Stimulated activated CD4-positive, alpha-beta T cell treated with anti-CD3 and anti-CD28 coated beads, Interleukin-4, amount 100 ng/mL, for 48 hours (primary cell): ENCODE data around the gene RHEB.

ENCODE experiments used
- DNase-seq, 2 donors: peaks; one replicate each; pipeline ENCODE4 v3.0.0-alpha.2; 2020; ENCODE audit warnings: low read depth in 2 of 2

The RHEB gene

GRCh38 chr7:151449990-151450389, 69.7 kb downstream of the RHEB start:
- no peak for DNase-seq

- DNase-seq: peak; percentile 52 to 71
Measured at GRCh38 chr7:151448261-151449252, 71.1 kb downstream of the RHEB start.

- no peak for DNase-seq
Measured at GRCh38 chr7:151447901-151448260, 71.8 kb downstream of the RHEB start.

DNA sequence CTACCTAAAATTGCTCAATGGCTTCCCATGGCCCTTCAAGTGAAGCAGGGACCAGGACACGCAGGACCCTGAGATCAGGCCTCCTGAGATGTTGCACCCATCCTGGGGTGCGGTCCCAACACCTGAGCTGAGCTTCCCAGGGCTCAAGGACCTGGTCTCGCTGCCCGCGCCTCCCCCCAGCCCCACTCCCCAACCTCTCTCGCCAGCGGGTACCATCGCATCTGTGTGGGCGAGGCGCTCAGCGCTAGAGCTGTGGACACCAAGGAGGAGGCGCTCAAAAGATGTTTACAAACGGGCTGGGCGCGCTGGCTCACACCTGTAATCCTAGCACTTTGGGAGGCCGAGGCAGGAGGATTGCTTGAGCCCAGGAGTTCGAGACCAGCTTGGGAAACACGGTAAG, 72.4 kb downstream of the RHEB start:
- no peak for DNase-seq

DNA sequence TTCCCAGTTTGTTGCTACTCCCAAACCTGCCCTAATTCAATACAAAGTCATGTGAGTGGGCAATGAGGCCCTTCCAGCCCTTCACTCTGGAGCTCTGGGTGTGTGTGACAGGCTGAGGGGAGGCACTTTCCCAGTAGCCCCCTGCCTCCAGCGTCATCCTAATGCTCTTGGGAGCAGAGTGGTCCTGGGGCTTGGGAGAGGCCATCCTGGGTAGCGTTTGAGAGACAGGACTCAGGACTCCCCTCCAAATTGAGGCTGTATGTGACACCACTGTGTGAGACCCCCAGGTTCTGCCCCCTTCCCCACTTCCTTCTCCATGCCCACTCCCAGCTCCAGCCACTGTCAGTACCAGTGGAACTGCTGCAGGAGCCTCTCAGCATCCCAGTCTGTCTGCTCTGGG, 73.3 kb downstream of the RHEB start:
- no peak for DNase-seq

DNA sequence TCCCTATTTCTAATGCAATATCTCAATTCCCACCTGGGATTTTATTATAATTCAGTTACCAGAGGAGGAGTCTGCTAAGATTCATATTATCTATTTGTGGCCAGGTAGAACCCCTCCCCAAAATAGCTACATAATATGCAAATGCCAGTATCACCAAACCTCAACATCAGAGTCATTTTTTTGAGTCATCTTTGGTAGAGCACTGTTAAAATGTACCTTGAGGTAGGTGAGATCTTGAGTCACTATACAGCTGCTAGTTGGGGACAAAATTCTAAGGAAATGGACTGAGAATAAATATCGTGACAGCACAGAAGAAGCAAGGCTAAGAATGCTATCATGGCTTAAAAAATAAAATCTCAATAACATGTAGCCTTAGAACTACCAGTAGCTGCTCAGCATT, 75.1 kb downstream of the RHEB start:
- no peak for DNase-seq

DNA sequence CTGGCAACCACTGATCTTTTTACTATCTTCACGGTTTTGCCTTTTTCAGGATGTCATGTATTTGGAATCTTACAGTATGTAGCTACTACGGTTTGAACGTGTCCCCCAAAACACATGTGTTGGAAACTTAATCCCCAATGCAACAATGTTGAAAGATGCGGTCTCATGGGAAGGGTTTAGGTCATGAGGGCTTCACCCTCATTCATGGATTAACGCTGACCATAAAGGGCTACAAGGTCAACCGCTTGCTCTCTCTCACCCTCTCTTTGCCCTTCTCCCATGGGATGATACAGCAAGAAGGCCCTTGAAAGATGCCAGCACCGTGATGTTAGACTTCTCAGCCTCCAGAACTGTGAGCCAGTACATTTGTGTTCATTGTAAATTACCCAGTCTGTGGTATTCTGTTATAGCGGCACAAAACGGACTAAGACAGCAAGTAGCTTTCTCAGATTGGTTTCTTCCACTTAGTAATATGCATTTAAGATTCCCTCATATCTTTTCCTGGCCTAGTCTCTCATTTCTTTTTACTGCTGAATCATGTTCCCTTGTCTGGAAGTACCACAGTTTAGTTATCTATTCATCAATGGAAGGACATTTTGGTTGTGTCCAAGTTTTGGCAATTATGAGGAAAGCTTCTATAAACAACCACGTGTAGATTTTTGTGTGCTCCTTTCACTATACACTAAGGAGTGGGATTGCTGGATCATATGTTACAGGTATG, 76.8 kb downstream of the RHEB start:
- no peak for DNase-seq

DNA sequence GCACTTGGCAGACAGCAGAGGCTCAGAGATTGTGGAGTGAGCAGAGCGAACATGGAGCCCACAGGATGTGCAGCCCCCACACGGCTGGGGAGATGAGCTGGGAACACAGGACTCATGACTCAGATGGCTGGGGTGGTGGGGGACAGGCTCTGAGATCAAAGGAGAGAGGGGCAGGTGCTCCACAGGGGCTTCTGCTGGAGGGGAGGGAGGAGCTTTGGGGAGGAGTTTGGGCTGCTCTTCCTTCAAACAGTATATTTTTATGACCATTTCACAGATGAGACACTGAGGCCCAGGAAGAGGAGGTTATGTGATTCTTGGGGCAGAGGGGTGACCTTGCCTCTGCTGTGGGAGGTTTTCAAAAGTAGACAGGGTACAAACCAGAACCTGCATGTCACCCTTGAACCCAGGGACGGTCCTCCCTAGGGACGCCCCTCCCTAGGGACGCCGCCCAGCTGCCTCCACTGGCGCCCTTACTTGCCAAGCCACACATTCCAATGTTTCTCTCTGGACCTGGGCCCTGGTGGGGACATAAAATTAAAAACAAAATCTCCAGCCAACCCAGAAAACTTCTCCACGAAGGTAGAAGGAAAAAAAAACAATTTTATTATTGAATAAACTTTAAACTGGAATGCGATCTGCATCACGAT, 78.8 kb downstream of the RHEB start:
- DNase-seq: no peak

GRCh38 chr7:151439855-151440798, 79.6 kb downstream of the RHEB start, which contains the start of gene CRYGN:
CRYGN (minus strand) TSS chr7:151440141; CDS start chr7:151439917, 224 bp downstream.
- no peak for DNase-seq

- no peak for DNase-seq
Measured at GRCh38 chr7:151438864-151439601, 80.7 kb downstream of the RHEB start.

DNA sequence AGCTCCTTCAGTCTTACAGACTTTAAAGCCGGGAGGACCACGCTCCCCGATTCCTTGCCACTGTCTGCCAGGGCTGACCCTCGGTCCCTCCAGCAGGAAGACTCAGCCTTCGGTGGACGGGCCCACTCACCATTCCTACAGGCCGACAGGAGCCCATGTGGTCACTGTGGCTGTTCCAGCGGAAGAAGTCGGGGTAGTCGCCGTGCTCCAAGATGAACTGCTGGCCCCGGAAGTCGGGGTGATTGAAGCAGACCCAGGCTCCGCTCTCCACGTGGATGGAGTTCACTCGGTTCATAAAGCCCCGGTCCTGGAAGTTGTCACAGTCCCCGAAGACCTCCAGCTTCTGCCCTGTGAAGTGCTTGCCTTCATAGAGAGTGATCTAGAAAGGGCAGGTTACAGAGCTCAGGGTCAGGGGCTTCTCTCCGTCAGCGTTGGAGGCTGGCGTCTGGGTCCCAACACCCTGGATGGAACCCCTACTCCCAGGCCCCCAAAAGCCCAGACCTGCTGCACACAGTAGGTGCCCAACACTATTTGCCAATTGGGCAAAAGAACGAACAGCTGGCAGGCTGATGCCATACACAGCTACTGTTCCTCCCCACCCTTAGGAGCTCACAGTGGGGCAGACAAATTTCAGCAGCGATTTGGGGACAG, 81.7 kb downstream of the RHEB start:
- no peak for DNase-seq

GRCh38 chr7:151437159-151437553, 82.5 kb downstream of the RHEB start:
- DNase-seq: no peak

- no peak for DNase-seq
Measured at GRCh38 chr7:151436446-151437158, 83.1 kb downstream of the RHEB start.

DNA sequence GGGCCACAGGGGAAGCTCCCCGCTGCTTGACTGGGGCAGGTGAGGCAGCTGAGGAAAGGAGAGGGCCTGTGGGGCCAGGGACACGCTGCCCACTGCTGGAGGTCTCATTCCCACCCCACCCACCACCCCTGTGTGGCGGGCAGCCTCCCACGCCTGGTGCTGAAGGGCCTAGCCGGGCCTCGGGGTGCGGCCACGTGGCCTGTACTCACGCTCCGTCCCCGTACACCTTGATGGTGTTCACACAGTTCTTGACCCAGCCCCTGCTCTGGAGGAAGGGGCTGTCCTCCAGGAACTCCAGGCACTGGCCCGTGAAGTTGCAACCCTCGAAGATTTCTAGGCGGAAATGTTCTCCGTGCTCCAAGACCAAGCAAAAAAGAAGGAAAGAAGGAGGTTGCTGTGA, 83.7 kb downstream of the RHEB start:
- DNase-seq: no peak

GRCh38 chr7:151435103-151435916, 84.4 kb downstream of the RHEB start:
- no peak for DNase-seq

DNA sequence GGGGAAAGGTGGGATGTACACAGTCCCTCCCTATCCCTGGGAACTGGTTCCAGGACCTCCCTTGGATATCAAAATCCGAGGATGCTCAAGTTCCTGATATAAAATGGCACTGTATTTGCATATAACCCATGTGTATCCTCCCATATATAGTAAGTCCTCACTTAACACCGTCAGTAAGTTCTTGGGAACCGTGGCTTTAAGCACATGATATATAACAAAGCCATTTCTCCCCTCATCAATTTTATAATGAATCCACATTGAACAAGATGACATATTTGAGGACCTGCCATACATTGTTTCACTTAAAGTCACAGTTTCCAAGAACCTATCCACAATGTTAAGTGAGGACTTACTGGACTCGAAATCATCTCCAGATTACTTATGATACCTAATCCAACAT, 85.1 kb downstream of the RHEB start:
- no peak for DNase-seq

DNA sequence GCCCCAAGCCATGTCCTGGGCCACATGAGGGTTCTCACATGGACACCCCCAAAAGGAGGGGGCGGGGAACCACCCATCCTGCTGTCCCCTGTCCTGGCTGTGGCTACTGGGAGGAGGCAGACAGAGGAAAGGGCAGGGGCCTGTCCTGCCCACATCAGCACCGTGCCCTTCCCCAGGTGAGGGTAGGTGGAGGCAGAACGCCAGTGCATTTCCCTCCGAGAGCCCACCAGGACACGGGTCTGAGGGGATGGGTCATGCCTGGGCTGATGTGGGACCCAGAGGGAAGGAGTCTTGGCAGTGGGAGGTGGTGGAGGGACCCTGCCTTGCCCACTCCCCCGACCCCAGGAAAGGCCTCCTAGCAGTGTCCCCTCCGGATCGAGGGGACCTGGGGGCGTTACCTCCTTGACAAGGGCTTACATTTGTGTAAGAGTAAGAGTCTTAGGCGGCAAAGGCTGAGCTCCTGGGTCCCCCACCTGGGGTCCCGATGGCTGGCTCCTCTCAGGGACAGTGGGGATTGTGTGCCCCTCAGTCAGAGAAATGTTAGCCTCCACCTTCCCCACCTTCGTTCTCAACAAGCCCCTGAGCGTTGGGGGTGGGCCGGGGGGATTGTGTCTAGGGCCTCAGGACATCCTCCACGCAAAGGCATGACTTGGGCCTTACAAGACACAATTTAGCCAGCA, 85.8 kb downstream of the RHEB start:
- no peak for DNase-seq
